Neural cell (in vitro differentiated cells): Measurements from ENCODE around the gene STX7. TPM values are rescaled to one million over a fixed set of nuclear protein-coding genes. Genes with fewer than 3 reads are reported as not detected.

Experiments used
- H2AFZ ChIP-seq: fragments of 200-600, 300-800 bp; sonication (generic), shearing (Covaris generic); 2 replicates; pipeline ENCODE4 v1.6.0; 2014; ENCODE audit warnings: low read depth, mild to moderate bottlenecking, antibody characterized with exemption, low read length, moderate library complexity
- H3F3A ChIP-seq: fragments of 200-600 bp; shearing (Covaris generic); 2 replicates; pipeline ENCODE4 v1.6.1; 2016; ENCODE audit warnings: mild to moderate bottlenecking, moderate library complexity, mixed read lengths, antibody characterized with exemption, low read length; ENCODE audit not compliant: insufficient read depth, poor library complexity, severe bottlenecking
- H3K27ac ChIP-seq: fragments of 200-600, 300-800 bp; sonication (generic), shearing (Covaris generic); 2 replicates; pipeline ENCODE4 v1.5.1; 2014; ENCODE audit warnings: mild to moderate bottlenecking, low read length, moderate library complexity
- H3K27me3 ChIP-seq: fragments of 300-800, 200-600 bp; sonication (generic), shearing (Covaris generic); 2 replicates; pipeline ENCODE4 v1.6.0; 2014; ENCODE audit warnings: mild to moderate bottlenecking, low read depth, low read length, moderate library complexity; ENCODE audit not compliant: insufficient read depth
- H3K36me3 ChIP-seq: fragments of 300-800, 200-600 bp; sonication (generic), shearing (Covaris generic); 2 replicates; pipeline ENCODE4 v1.5.1; 2014; ENCODE audit warnings: mild to moderate bottlenecking, antibody characterized with exemption, low read length, moderate library complexity; ENCODE audit not compliant: insufficient read depth
- H3K4me2 ChIP-seq: fragments of 300-800, 200-600 bp; sonication (generic), shearing (Covaris generic); 2 replicates; pipeline ENCODE4 v1.6.0; 2014; ENCODE audit warnings: mild to moderate bottlenecking, low read length
- H3K4me3 ChIP-seq: fragments of 300-800, 200-600 bp; sonication (generic), shearing (Covaris generic); 2 replicates; pipeline ENCODE4 v1.5.1; 2014; ENCODE audit warnings: mild to moderate bottlenecking, low read length, moderate library complexity
- H3K79me2 ChIP-seq: fragments of 200-600 bp; shearing (Covaris generic); replicated peaks from 2 replicates; pipeline ENCODE4 v1.6.0; 2014; ENCODE audit warnings: mild to moderate bottlenecking, low read length, moderate library complexity; ENCODE audit not compliant: insufficient read depth
- H3K9ac ChIP-seq: fragments of 300-800, 200-600 bp; sonication (generic), shearing (Covaris generic); 2 replicates; pipeline ENCODE4 v1.6.1; 2016; ENCODE audit warnings: mild to moderate bottlenecking, low read length, mixed read lengths
- H3K9me2 ChIP-seq: fragments of 200-600 bp; shearing (Covaris generic); 2 replicates; pipeline ENCODE4 v1.6.1; 2016; ENCODE audit warnings: mild to moderate bottlenecking, low read length, mixed read lengths; ENCODE audit not compliant: insufficient read depth
- H3K9me3 ChIP-seq: fragments of 200-600, 300-800 bp; sonication (generic), shearing (Covaris generic); 2 replicates; pipeline ENCODE4 v1.6.1; 2016; ENCODE audit warnings: mild to moderate bottlenecking, mixed run types, low read length, moderate library complexity, mixed read lengths
- H4K20me1 ChIP-seq: fragments of 200-600 bp; shearing (Covaris generic); 2 replicates; pipeline ENCODE4 v1.6.1; 2016; ENCODE audit warnings: mild to moderate bottlenecking, mixed run types; ENCODE audit not compliant: insufficient read depth
- EP300 ChIP-seq: fragments of 450-650 bp; conservative IDR thresholded peaks from 2 replicates; pipeline ENCODE4 v1.6.1; 2014; ENCODE audit warnings: antibody characterized with exemption, mild to moderate bottlenecking, moderate library complexity; ENCODE audit not compliant: poor library complexity, severe bottlenecking
- EZH2 ChIP-seq: fragments of 200-600, 300-800 bp; shearing (Covaris generic), sonication (generic); IDR thresholded peaks from 2 replicates; pipeline ENCODE4 v1.6.1; 2014; ENCODE audit warnings: antibody characterized with exemption, low read length, borderline replicate concordance, mild to moderate bottlenecking; ENCODE audit not compliant: insufficient read depth, poor library complexity, severe bottlenecking
- MXI1 ChIP-seq: fragments of 450-650 bp; conservative IDR thresholded peaks from 2 replicates; pipeline ENCODE4 v1.6.1; 2014; ENCODE audit warnings: antibody characterized with exemption, mild to moderate bottlenecking; ENCODE audit not compliant: poor library complexity, severe bottlenecking
- POLR2AphosphoS5 ChIP-seq: IDR thresholded peaks from 2 replicates; pipeline ENCODE4 v1.6.1; 2012
- RAD21 ChIP-seq: fragments of 450-650 bp; conservative IDR thresholded peaks from 2 replicates; pipeline ENCODE4 v1.6.1; 2014; ENCODE audit warnings: antibody characterized with exemption, mild to moderate bottlenecking, moderate library complexity
- SMC3 ChIP-seq: fragments of 450-650 bp; conservative IDR thresholded peaks from 2 replicates; pipeline ENCODE4 v1.6.1; 2014; ENCODE audit warnings: antibody characterized with exemption, mild to moderate bottlenecking, moderate library complexity; ENCODE audit not compliant: poor library complexity
- TAF1 ChIP-seq: IDR thresholded peaks from 2 replicates; pipeline ENCODE4 v1.6.1; 2012; ENCODE audit warnings: low read depth
- polyA plus RNA-seq: library from polyadenylated mRNA; depleted of rRNA; stranded (reverse); fragments of >200 nt; gene quantifications from 2 replicates; pipeline ENCODE4 v1.2.3, GENCODE V29; 2014

Gene STX7
- polyA plus RNA-seq, 1 donor from 2014 or later, result 79.5 TPM

- H4K20me1 ChIP-seq, result no peaks in the 10 kb centered on the region
- H3K4me2 ChIP-seq, result no peak overlapping the region
- no peaks in the 10 kb centered on the region for H3K27me3 ChIP-seq
- TF ChIP-seq EZH2, result no peak
- TF ChIP-seq POLR2AphosphoS5, result no peak
- no peak for TF ChIP-seq EP300
- TF ChIP-seq TAF1, result no peak
- TF ChIP-seq MXI1, result no peak
- no peak overlapping the region for H3K9ac ChIP-seq
- H3K27ac ChIP-seq, result no peak overlapping the region
- H3K4me3 ChIP-seq, result no peak overlapping the region
- H3F3A ChIP-seq, result no peaks in the 10 kb centered on the region
- no peak overlapping the region for H2AFZ ChIP-seq
- no peaks in the 10 kb centered on the region for H3K79me2 ChIP-seq
- no peaks in the 10 kb centered on the region for H3K9me2 ChIP-seq
- H3K36me3 ChIP-seq, result peaks cover 7% of the 10 kb centered on the region
- no peaks in the 10 kb centered on the region for H3K9me3 ChIP-seq
These were observed 41.1 kb downstream of the STX7 start for GRCh38 chr6:132471787-132472186.

GRCh38 chr6:132466952-132467351 lies 46.0 kb downstream of the STX7 start:
- Histone ChIP-seq H3K27me3 (no peaks in the 10 kb centered on the region), H3K9me3 (no peaks in the 10 kb centered on the region), H2AFZ (no peak overlapping the region), H3K9me2 (no peaks in the 10 kb centered on the region), H4K20me1 (no peaks in the 10 kb centered on the region), H3K4me2 (no peak overlapping the region), H3K9ac (no peak overlapping the region), H3K4me3 (no peak overlapping the region), H3F3A (no peaks in the 10 kb centered on the region), H3K79me2 (no peaks in the 10 kb centered on the region), H3K36me3 (peaks cover 14% of the 10 kb centered on the region), H3K27ac (no peak overlapping the region)
- no peak for TF ChIP-seq TAF1
- no peak for TF ChIP-seq RAD21
- no peak for TF ChIP-seq MXI1
- TF ChIP-seq EZH2, result no peak

DNA sequence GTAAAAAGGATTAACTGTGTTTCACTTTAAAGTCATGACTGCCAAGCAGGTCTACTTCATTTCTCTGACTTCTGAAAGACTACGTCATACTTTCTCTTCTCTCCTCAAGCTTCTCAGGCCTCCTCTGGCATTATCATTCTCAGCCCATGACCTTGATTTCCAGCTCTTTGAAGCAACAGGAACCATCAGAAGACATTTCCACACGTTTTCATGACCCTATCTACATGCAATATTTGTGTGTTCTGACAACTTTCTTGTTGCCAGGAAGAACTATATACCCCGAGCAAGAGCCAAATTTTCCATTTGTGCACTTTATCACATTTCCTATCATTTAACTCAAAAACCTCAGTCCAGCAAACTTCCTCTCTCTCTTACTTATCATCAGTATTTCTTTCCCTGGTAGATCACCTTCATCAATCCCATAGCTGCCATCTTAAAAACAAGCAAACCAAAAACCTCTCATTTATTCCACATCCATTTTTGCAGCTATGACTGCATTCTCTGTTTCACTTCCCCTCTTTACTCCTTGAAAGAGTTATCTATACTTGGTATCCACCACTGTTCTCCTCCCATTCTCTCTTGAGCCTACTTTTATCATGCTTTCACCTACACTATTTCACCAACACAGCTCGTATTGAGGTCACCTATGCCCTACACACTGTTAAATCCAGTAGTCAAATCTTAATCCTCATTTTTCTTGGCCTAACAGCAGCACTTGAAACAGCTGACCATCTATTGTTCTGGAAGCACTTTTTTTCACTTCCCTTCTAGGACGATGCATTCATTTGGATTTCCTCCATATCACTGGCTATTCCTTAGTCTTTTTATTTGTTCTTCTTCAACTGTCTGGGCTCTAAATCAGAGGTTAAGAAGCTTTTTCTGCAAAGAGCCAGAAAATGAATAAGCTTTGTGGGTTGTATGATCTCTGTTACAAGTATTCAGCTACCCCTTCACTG lies 47.1 kb downstream of the STX7 start:
- Histone ChIP-seq H3K79me2 (no peaks in the 10 kb centered on the region), H3K9ac (no peak overlapping the region), H3K36me3 (peaks cover 14% of the 10 kb centered on the region), H4K20me1 (no peaks in the 10 kb centered on the region), H3K4me2 (no peak overlapping the region), H3K9me3 (no peaks in the 10 kb centered on the region), H3F3A (no peaks in the 10 kb centered on the region), H3K27ac (no peak overlapping the region), H3K4me3 (no peak overlapping the region), H3K9me2 (no peaks in the 10 kb centered on the region), H2AFZ (no peak overlapping the region), H3K27me3 (no peaks in the 10 kb centered on the region)
- TF ChIP-seq POLR2AphosphoS5, result no peak
- no peak for TF ChIP-seq TAF1
- TF ChIP-seq SMC3, result no peak
- TF ChIP-seq MXI1, result no peak
- TF ChIP-seq EZH2, result no peak
